ENCODE results near the gene NGEF.

NGEF gene

GRCh38 chr2:232898592-232899543 is 114.2 kb downstream of the NGEF start:
- Histone ChIP-seq H4K20me1 (ENCODE audit: low read depth, low read length) (no peaks in the 10 kb centered on the region), H3K27ac (ENCODE audit: low read depth, low read length) (no peak overlapping the region), H3K27me3 (ENCODE audit: low read length) (no peaks in the 10 kb centered on the region), H3K9me3 (ENCODE audit: insufficient read depth, low read length) (no peaks in the 10 kb centered on the region), H3K36me3 (ENCODE audit: low read length) (no peaks in the 10 kb centered on the region), H3K4me3 (ENCODE audit: insufficient read depth, low read length, poor library complexity, severe bottlenecking) (no peak overlapping the region), H3K9me2 (replicated peaks; ENCODE audit: insufficient read depth, low read length) (no peaks in the 10 kb centered on the region), H3F3A (ENCODE audit: insufficient read depth) (no peaks in the 10 kb centered on the region), H3K4me2 (ENCODE audit: low read depth, low read length, poor library complexity, severe bottlenecking) (no peak overlapping the region), H2AFZ (ENCODE audit: low read depth, low read length, severe bottlenecking) (no peak overlapping the region), H3K9ac (ENCODE audit: low read length) (no peak overlapping the region), H3K79me2 (ENCODE audit: insufficient read depth, low read length) (no peaks in the 10 kb centered on the region)
- TF ChIP-seq EZH2phosphoT487 (conservative IDR thresholded peaks at IDR 0.05; ENCODE audit: low read length) (no peak), CTCF (IDR thresholded peaks at IDR 0.05; ENCODE audit: insufficient read depth, low read length, poor library complexity, severe bottlenecking) (no peak)

- Histone ChIP-seq H3K4me3 (ENCODE audit: insufficient read depth, low read length, poor library complexity, severe bottlenecking) (no peak overlapping the region), H3K4me2 (ENCODE audit: low read depth, low read length, poor library complexity, severe bottlenecking) (no peak overlapping the region), H3K36me3 (ENCODE audit: low read length) (no peaks in the 10 kb centered on the region), H3K27ac (ENCODE audit: low read depth, low read length) (no peak overlapping the region), H3K9me3 (ENCODE audit: insufficient read depth, low read length) (no peaks in the 10 kb centered on the region), H3K27me3 (ENCODE audit: low read length) (no peaks in the 10 kb centered on the region), H3K9me2 (replicated peaks; ENCODE audit: insufficient read depth, low read length) (no peaks in the 10 kb centered on the region), H3F3A (ENCODE audit: insufficient read depth) (no peaks in the 10 kb centered on the region), H4K20me1 (ENCODE audit: low read depth, low read length) (no peaks in the 10 kb centered on the region), H2AFZ (ENCODE audit: low read depth, low read length, severe bottlenecking) (no peak overlapping the region), H3K79me2 (ENCODE audit: insufficient read depth, low read length) (no peaks in the 10 kb centered on the region), H3K9ac (ENCODE audit: low read length) (no peak overlapping the region)
- TF ChIP-seq EZH2phosphoT487 (conservative IDR thresholded peaks at IDR 0.05; ENCODE audit: low read length) (no peak), CTCF (IDR thresholded peaks at IDR 0.05; ENCODE audit: insufficient read depth, low read length, poor library complexity, severe bottlenecking) (no peak)
Observed at GRCh38 chr2:232897598-232898408, 115.3 kb downstream of the NGEF start.

GRCh38 chr2:232896720-232897597 is 116.1 kb downstream of the NGEF start:
- Histone ChIP-seq H3K4me3 (ENCODE audit: insufficient read depth, low read length, poor library complexity, severe bottlenecking) (no peak overlapping the region), H3F3A (ENCODE audit: insufficient read depth) (no peaks in the 10 kb centered on the region), H3K79me2 (ENCODE audit: insufficient read depth, low read length) (no peaks in the 10 kb centered on the region), H3K27ac (ENCODE audit: low read depth, low read length) (no peak overlapping the region), H3K9ac (ENCODE audit: low read length) (no peak overlapping the region), H3K36me3 (ENCODE audit: low read length) (no peaks in the 10 kb centered on the region), H4K20me1 (ENCODE audit: low read depth, low read length) (no peaks in the 10 kb centered on the region), H3K9me2 (replicated peaks; ENCODE audit: insufficient read depth, low read length) (no peaks in the 10 kb centered on the region), H3K4me2 (ENCODE audit: low read depth, low read length, poor library complexity, severe bottlenecking) (no peak overlapping the region), H3K9me3 (ENCODE audit: insufficient read depth, low read length) (no peaks in the 10 kb centered on the region), H2AFZ (ENCODE audit: low read depth, low read length, severe bottlenecking) (no peak overlapping the region), H3K27me3 (ENCODE audit: low read length) (no peaks in the 10 kb centered on the region)
- TF ChIP-seq EZH2phosphoT487 (conservative IDR thresholded peaks at IDR 0.05; ENCODE audit: low read length) = no peak
- TF ChIP-seq CTCF (IDR thresholded peaks at IDR 0.05; ENCODE audit: insufficient read depth, low read length, poor library complexity, severe bottlenecking) = no peak

Data from SU-DHL-6 (cell line).